ENCODE measurements around the gene CLTC.

DNA sequence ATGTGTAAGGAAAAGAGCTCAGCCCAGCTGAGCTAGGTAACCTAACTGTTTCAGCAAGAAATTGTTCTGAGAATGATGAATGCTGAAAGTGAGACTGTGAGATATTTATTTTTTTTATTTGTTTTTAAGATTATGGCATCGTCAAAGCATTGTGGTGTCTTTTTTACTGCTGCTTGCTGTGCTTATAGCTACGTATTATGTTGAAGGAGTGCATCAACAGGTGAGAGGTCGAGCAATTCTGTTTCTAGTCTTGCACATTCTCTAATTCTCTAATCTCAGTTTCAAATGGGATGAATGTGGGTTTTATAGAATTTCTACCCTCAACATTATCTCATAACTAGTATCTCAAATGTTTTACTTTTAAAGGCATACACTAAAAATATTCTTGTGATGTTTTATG, 117.6 kb downstream of the CLTC start:
- TF ChIP-seq ZNF24 (IDR thresholded peaks at IDR 0.05) = no peak
- no peak for TF ChIP-seq MAX (IDR thresholded peaks at IDR 0.05)
- TF ChIP-seq, protein P1, sequence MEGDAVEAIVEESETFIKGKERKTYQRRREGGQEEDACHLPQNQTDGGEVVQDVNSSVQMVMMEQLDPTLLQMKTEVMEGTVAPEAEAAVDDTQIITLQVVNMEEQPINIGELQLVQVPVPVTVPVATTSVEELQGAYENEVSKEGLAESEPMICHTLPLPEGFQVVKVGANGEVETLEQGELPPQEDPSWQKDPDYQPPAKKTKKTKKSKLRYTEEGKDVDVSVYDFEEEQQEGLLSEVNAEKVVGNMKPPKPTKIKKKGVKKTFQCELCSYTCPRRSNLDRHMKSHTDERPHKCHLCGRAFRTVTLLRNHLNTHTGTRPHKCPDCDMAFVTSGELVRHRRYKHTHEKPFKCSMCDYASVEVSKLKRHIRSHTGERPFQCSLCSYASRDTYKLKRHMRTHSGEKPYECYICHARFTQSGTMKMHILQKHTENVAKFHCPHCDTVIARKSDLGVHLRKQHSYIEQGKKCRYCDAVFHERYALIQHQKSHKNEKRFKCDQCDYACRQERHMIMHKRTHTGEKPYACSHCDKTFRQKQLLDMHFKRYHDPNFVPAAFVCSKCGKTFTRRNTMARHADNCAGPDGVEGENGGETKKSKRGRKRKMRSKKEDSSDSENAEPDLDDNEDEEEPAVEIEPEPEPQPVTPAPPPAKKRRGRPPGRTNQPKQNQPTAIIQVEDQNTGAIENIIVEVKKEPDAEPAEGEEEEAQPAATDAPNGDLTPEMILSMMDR (CRISPR knock-in tag; IDR thresholded peaks at IDR 0.05) = no peak
- no peak for TF ChIP-seq RXRB (CRISPR knock-in tag; IDR thresholded peaks at IDR 0.05; ENCODE audit: borderline replicate concordance)
- no peak for TF ChIP-seq POLR2A (IDR thresholded peaks at IDR 0.05; ENCODE audit: insufficient read depth in 1 of 2, low read depth in 2 of 2, low read length in 2 of 2)
- TF ChIP-seq CHD2 (IDR thresholded peaks at IDR 0.05; ENCODE audit: low read depth, low read length) = no peak
- TF ChIP-seq MAFK (conservative IDR thresholded peaks at IDR 0.05 in 1 of 2, IDR thresholded peaks at IDR 0.05 in 1 of 2; ENCODE audit: low read length in 2 of 2) = no peak
- no peak for TF ChIP-seq ZNF569 (CRISPR knock-in tag; IDR thresholded peaks at IDR 0.05; ENCODE audit: borderline replicate concordance)
- no peak for TF ChIP-seq ZFP36L1 (CRISPR knock-in tag; IDR thresholded peaks at IDR 0.05)
- TF ChIP-seq NR3C1 (CRISPR knock-in tag; IDR thresholded peaks at IDR 0.05) = no peak
